HG03045 (cell line): Measurements from ENCODE around the gene VSIG10.

ENCODE experiments used
- ATAC-seq: cut with Tn5 transposase; IDR thresholded peaks from one replicate; pipeline ENCODE4 v1.9.1; 2021; ENCODE audit warnings: mild to moderate bottlenecking, moderate library complexity; ENCODE audit not compliant: unreplicated experiment

The VSIG10 gene

GRCh38 chr12:118061011-118061872 lies 42.6 kb downstream of the VSIG10 start, which contains the start of gene WSB2:
Gene WSB2 (minus strand): TSS chr12:118061179. CDS start chr12:118061048, 131 bp downstream.
- peak; percentile 49 for ATAC-seq

GRCh38 chr12:118060301-118061010 lies 43.4 kb downstream of the VSIG10 start:
- ATAC-seq: peak; percentile 37

GRCh38 chr12:118059341-118060191 lies 44.2 kb downstream of the VSIG10 start:
- ATAC-seq: no peak

GRCh38 chr12:118058881-118059280 lies 44.9 kb downstream of the VSIG10 start:
- no peak for ATAC-seq

GRCh38 chr12:118058227-118058626 lies 45.6 kb downstream of the VSIG10 start:
- no peak for ATAC-seq

- ATAC-seq: no peak
These were observed 47.7 kb downstream of the VSIG10 start for GRCh38 chr12:118055865-118056773.

GRCh38 chr12:118055144-118055557 lies 48.7 kb downstream of the VSIG10 start:
- ATAC-seq: no peak

GRCh38 chr12:118053071-118053985 lies 50.5 kb downstream of the VSIG10 start:
- ATAC-seq: no peak

GRCh38 chr12:118052324-118053070 lies 51.3 kb downstream of the VSIG10 start:
- ATAC-seq: no peak

- ATAC-seq: no peak
These were observed 52.6 kb downstream of the VSIG10 start for GRCh38 chr12:118050972-118051910.

GRCh38 chr12:118046430-118046829 lies 57.4 kb downstream of the VSIG10 start:
- no peak for ATAC-seq

- no peak for ATAC-seq
These were observed 59.2 kb downstream of the VSIG10 start for GRCh38 chr12:118044577-118044976.

- no peak for ATAC-seq
These were observed 59.7 kb downstream of the VSIG10 start for GRCh38 chr12:118044075-118044474.

- ATAC-seq: no peak
These were observed 61.7 kb downstream of the VSIG10 start for GRCh38 chr12:118042091-118042490.

GRCh38 chr12:118038137-118038536 lies 65.7 kb downstream of the VSIG10 start:
- no peak for ATAC-seq

GRCh38 chr12:118036672-118037411 lies 67.0 kb downstream of the VSIG10 start:
- no peak for ATAC-seq
